ENCODE data around the gene LHFPL2.
"Not testable (repeated sequence)": the region's sequence is repeated elsewhere in the genome, so short reads cannot be mapped to it uniquely, and the experiment has no call there.

Gene LHFPL2

GRCh38 chr5:78497573-78498533, 150.7 kb downstream of the LHFPL2 start:
- DNase-seq, result no peak

- no peak for DNase-seq
These were observed 152.2 kb downstream of the LHFPL2 start for GRCh38 chr5:78496373-78496772.

- no peak for DNase-seq
These were observed 152.8 kb downstream of the LHFPL2 start for GRCh38 chr5:78495800-78496199.

GRCh38 chr5:78492650-78493049, 155.9 kb downstream of the LHFPL2 start:
- DNase-seq, result no peak

GRCh38 chr5:78492224-78492623, 156.3 kb downstream of the LHFPL2 start:
- DNase-seq, result no peak

GRCh38 chr5:78490709-78491485, 157.7 kb downstream of the LHFPL2 start:
- DNase-seq, result no peak

- DNase-seq, result no peak
These were observed 160.7 kb downstream of the LHFPL2 start for GRCh38 chr5:78487846-78488245.

- no peak for DNase-seq
These were observed 162.4 kb downstream of the LHFPL2 start for GRCh38 chr5:78486218-78486617.

GRCh38 chr5:78483809-78484521, 164.6 kb downstream of the LHFPL2 start:
- no peak for DNase-seq

- no peak for DNase-seq
These were observed 165.6 kb downstream of the LHFPL2 start for GRCh38 chr5:78482948-78483347.

- no peak for DNase-seq
These were observed 171.8 kb downstream of the LHFPL2 start for GRCh38 chr5:78476795-78477194.

GRCh38 chr5:78475370-78475769, 173.2 kb downstream of the LHFPL2 start:
- no peak for DNase-seq

GRCh38 chr5:78473751-78474150, 174.8 kb downstream of the LHFPL2 start:
- no peak for DNase-seq

GRCh38 chr5:78472469-78473106, 176.0 kb downstream of the LHFPL2 start:
- DNase-seq, result no peak

- DNase-seq, result no peak
These were observed 176.7 kb downstream of the LHFPL2 start for GRCh38 chr5:78471896-78472295.

- no peak for DNase-seq
These were observed 180.7 kb downstream of the LHFPL2 start for GRCh38 chr5:78467752-78468357.

GRCh38 chr5:78467140-78467539, 181.4 kb downstream of the LHFPL2 start:
- no peak for DNase-seq

- no peak for DNase-seq
These were observed 189.7 kb downstream of the LHFPL2 start for GRCh38 chr5:78458843-78459242.

GRCh38 chr5:78457507-78457906, 191.1 kb downstream of the LHFPL2 start:
- DNase-seq, result not testable (repeated sequence)

- no peak for DNase-seq
These were observed 199.5 kb downstream of the LHFPL2 start for GRCh38 chr5:78449103-78449502.

GRCh38 chr5:78447775-78448424, 200.7 kb downstream of the LHFPL2 start:
- DNase-seq, result no peak

Data from effector CD4-positive, alpha-beta T cell (primary cell).